HG02943 (cell line): ENCODE results near the gene CLMP.
"Not testable (repeated sequence)": the region's sequence is repeated elsewhere in the genome, so short reads cannot be mapped to it uniquely, and the experiment has no call there.

Experiments
- ATAC-seq: cut with Tn5 transposase; IDR thresholded peaks from one replicate; pipeline ENCODE4 v1.9.1; 2021; ENCODE audit warnings: mild to moderate bottlenecking, low read depth, moderate library complexity; ENCODE audit not compliant: unreplicated experiment

The CLMP gene

GRCh38 chr11:123061403-123062157, 133.5 kb downstream of the CLMP start, which contains the start of gene HSPA8:
Gene HSPA8 (minus strand): TSS chr11:123062136. CDS start chr11:123061324, 812 bp downstream.
- ATAC-seq, result peak; percentile 23

GRCh38 chr11:123060277-123061000, 134.6 kb downstream of the CLMP start:
- no peak for ATAC-seq

GRCh38 chr11:123059041-123059920, 135.8 kb downstream of the CLMP start:
- not testable (repeated sequence) for ATAC-seq

DNA sequence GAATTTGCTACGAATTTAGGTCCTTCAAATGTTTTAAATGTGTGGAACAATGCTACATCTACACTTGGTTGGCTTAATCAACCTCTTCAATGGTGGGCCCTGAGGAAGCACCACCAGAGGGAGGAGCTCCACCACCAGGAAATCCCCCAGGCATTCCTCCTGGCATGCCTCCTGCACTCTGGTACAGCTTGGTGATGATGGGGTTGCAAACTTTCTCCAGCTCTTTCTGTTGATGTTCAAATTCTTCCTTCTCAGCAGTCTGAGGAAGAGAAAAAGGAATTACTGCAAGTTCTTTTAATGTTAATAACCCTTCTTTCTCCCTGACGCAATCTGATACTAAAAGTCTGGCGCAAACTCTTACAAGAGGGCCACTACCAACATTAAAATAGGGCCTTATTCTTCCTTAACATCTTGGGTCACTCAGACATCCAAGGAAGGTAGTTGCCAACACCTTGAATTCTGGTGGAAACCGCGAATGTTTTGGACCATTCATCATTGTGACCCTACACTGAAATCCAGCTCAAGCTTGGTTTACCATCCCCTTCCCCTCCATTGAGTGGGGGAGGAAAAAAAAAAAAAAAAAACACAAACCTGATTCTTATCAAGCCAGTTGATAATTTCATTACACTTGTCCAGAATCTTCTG, 137.3 kb downstream of the CLMP start:
- ATAC-seq, result no peak

GRCh38 chr11:123056835-123057491, 138.1 kb downstream of the CLMP start:
- no peak for ATAC-seq

- ATAC-seq, result no peak
These were observed 139.7 kb downstream of the CLMP start for GRCh38 chr11:123055191-123055901.

DNA sequence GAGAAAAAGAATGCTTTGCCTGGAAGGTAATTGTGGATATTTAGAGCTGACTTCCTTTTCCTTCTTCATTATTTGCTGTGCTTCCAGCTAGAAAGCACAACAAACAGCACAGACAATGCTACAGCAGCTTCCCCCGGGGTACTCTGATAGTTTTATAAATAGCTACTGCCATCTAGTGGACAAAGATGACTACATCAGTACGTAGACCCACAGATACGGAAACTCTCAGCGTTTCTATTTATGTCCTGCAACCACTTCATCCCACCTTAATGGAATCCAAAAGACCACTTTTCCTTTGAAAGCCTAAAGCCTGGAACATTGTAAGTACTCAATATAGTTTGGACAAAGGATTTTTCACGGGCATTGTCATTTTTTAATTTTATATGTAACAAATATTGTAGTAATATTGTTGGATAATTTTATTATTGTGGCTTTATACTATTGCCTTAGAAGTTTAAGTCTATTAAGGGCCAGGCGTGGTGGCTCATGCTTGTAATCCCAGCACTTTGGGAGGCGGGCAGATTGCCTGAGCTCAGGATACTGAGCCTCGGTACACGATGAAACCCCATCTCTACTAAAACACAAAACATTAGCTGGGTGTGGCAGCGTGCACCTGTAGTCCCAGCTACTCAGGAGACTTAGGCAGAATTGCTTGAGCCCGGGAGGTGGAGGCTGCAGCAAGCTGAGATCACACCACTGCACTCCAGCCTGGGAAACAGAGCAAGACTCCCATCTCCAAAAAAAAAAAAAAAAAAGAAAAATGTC, 140.6 kb downstream of the CLMP start:
- peak; percentile 77 for ATAC-seq

GRCh38 chr11:123052901-123053721, 141.9 kb downstream of the CLMP start:
- ATAC-seq, result no peak

DNA sequence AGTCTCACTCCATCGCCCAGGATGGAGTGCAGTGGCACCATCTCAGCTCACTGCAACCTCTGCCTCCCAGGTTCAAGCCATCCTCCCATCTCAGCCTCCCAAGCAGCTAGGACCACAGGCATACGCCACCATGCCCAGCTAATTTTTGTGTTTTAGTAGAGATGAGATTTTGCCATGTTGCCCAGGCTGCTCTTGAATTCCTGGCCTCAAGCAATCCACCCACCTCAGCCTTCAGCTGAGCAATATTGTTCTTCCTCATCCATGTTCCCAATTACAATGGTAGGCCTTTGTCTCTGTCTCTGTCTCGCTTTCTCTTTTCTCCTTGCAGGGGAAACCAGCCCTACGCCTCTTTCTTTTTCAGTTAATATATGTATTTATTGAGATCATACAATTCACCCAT, 143.4 kb downstream of the CLMP start:
- ATAC-seq, result no peak

DNA sequence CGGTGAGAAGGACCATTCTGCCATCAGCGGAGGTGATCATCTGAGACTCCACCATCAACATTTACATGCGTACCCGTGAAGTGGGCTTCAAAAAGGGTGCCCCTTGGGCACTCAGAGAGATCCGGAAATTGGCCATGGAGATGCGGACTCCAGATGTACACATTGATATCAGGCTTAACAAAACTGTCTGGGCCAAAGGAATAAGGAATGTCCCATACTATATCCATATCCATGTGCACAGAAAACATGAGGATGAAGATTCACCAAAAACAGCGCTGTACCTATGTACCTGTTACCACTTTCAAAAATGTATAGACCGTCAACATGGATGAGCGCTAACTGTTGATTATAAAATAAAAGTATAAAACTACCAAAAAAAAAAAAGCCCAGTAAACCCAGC, 143.9 kb downstream of the CLMP start:
- ATAC-seq, result no peak

- no peak for ATAC-seq
These were observed 147.1 kb downstream of the CLMP start for GRCh38 chr11:123047947-123048293.

DNA sequence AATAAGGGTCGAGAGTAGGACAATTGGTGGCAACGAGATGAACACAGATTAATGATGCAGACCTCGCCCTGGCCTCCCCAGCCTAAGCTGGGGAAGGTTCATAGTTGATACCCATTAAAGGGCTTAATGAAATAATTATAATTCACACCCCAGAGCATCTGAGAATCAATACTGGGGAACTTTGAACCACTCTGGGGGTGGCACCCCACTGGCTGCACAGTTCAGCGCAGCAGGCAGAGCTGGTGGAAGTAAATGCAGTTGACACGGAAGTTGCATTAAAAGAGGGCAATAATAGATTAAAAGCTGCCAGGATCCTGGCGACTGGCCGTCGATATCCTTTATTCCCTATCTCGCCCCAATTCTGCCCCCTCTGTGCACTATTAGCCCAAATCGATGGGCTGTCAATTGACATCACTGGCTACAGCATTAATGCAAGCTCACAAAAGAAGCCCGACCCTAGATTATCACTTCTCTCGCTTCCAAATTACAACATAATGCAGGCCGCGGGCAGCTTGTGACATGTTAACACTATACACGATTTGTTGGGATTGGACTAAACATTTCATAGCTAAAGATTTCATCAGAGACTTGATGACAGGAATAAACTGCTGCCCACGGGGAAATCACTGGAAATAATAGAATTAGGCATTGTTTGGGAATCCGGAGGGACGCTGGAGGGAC, 147.6 kb downstream of the CLMP start:
- ATAC-seq, result no peak

GRCh38 chr11:123046473-123047259, 148.4 kb downstream of the CLMP start:
- ATAC-seq, result no peak

- no peak for ATAC-seq
These were observed 149.9 kb downstream of the CLMP start for GRCh38 chr11:123045101-123045500.

GRCh38 chr11:123041185-123041584, 153.9 kb downstream of the CLMP start:
- ATAC-seq, result no peak

DNA sequence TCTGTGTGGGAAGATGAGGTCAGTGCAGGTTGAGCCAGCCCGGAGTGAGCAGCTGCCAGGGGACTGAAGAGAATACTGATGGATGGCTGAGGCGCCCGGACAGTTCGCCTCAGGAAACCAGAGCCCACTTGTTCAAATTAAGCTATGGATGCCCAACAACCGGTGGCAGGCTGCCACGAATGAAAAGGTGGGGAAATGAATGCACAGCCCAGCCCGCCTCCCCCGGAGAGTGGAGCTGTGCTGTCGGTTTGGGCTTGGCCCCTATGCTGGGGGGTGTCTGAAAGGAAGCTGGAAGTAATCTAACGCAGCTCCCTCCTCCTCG, 155.0 kb downstream of the CLMP start:
- ATAC-seq, result no peak

GRCh38 chr11:123035831-123036230, 159.2 kb downstream of the CLMP start:
- ATAC-seq, result no peak
